Left ventricle myocardium inferior (tissue), 1 donor: ENCODE data around the gene ATF7. TPM values are rescaled to one million over a fixed set of nuclear protein-coding genes. Genes with fewer than 3 reads are reported as not detected.
A peak's percentile ranks its signal among the peaks of the same experiment; 100 is the strongest.

ENCODE experiments used
- DNase-seq: peaks from one replicate; pipeline ENCODE4 v3.0.0-alpha.2; 2020
- H3K27ac ChIP-seq: fragments of 200-600 bp; replicated peaks from 2 replicates; pipeline ENCODE4 v1.8.0; 2021
- H3K27me3 ChIP-seq: fragments of 200-600 bp; 2 replicates; pipeline ENCODE4 v1.8.0; 2021; ENCODE audit warnings: low read depth
- H3K36me3 ChIP-seq: fragments of 200-600 bp; 2 replicates; pipeline ENCODE4 v1.8.0; 2021
- H3K4me1 ChIP-seq: fragments of 200-600 bp; 2 replicates; pipeline ENCODE4 v1.8.0; 2021
- H3K4me3 ChIP-seq: fragments of 200-600 bp; 2 replicates; pipeline ENCODE4 v1.8.0; 2021; ENCODE audit warnings: mild to moderate bottlenecking, moderate library complexity
- H3K9me3 ChIP-seq: fragments of 200-600 bp; replicated peaks from 2 replicates; pipeline ENCODE4 v1.8.0; 2021
- CTCF ChIP-seq: fragments of 200-600 bp; IDR thresholded peaks from 2 replicates; pipeline ENCODE4 v1.8.0; 2021; ENCODE audit warnings: antibody characterized with exemption, mild to moderate bottlenecking, borderline replicate concordance
- intact Hi-C: fragments of 100-400 bp; cut with micrococcal nuclease; formaldehyde crosslinking; loops from one replicate; pipeline ENCODE4 v1.11.0; 2022
- total RNA-seq: library from RNA; stranded (reverse); fragmentation: NEBNext Ultra II Directional; extraction: Animal tissue kit (Norgen Biotek cat#: 25700); gene quantifications from one replicate; pipeline ENCODE4 v1.2.1, GENCODE V29; 2021
- donor health status: DM: no; HTN: yes; CAD: no; lungs with severe emphysema.

ATF7 gene
- total RNA-seq, 1 donor from 2014 or later, result 29.8 TPM

DNA sequence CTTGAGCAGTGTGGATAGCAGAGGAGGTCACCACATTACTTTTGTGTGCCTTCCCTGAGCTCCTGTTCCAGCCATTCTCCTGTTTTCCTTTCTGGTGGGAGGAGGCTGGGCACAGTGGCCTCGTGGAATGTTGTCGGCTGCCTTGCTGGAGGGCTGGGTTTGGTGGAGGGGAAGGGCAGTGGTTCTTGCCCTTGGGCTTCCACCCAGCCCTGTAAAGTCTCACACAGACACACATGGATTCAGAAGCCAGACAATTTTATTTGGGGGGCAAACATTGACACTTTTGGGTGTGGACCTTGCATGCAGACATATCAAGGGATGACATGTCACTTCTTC lies 119.8 kb downstream of the ATF7 start:
- H3K9me3 ChIP-seq, result no peaks in the 10 kb centered on the region
- H3K4me1 ChIP-seq, result peaks cover 34% of the 10 kb centered on the region
- H3K27me3 ChIP-seq, result no peaks in the 10 kb centered on the region
- H3K27ac ChIP-seq, result no peak overlapping the region
- H3K4me3 ChIP-seq, result no peak overlapping the region
- no peak for DNase-seq
- H3K36me3 ChIP-seq, result peaks cover 51% of the 10 kb centered on the region
- intact Hi-C loops, result no loop called here
- no peak for TF ChIP-seq CTCF

DNA sequence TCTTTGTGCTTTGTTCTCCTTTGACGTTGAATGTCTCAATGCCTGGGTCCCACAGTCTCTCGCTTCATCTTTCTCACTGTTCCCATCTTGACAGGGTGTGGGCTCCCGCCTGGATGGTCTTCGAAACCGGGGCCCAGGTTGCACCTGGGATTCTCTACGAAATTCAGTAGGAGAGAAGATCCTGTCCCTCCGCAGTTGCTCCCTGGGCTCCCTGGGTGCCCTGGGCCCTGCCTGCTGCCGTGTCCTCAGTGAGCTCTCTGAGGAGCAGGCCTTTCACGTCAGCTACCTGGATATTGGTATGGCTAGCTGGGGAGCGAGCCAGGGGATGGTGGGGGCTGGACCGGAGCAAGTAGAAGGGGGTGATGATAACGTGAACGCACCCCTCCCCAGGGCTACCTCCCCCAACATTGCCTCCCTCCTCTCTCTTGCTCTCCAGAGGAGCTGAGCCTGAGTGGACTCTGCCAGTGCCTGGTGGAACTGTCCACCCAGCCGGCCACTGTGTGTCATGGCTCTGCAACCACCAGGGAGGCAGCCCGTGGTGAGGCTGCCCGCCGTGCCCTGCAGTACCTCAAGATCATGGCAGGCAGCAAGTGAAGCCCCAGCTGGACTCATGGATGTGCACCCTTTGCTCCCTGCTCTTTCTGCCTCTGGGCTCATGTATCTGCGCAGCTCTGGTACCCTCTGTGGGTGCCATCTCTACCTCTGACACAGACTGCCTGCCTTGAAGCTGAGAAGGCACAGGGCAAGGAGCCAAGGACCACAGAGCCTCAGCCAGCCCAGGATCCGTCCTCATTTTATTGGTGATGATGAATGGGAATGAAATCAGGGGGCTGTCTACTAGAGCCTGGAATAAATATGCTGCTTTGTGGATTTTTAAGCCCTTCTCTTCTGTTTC lies 120.4 kb downstream of the ATF7 start:
- no peaks in the 10 kb centered on the region for H3K27me3 ChIP-seq
- no peak for DNase-seq
- no peak for TF ChIP-seq CTCF
- peaks cover 37% of the 10 kb centered on the region for H3K4me1 ChIP-seq
- no peaks in the 10 kb centered on the region for H3K9me3 ChIP-seq
- no peak overlapping the region for H3K4me3 ChIP-seq
- intact Hi-C loops, result no loop called here
- H3K36me3 ChIP-seq, result peaks cover 45% of the 10 kb centered on the region
- peak overlapping the region; percentile 8 for H3K27ac ChIP-seq

- peaks cover 37% of the 10 kb centered on the region for H3K36me3 ChIP-seq
- H3K9me3 ChIP-seq, result no peaks in the 10 kb centered on the region
- H3K27ac ChIP-seq, result peak overlapping the region; percentile 8
- no peak for TF ChIP-seq CTCF
- no peak overlapping the region for H3K4me3 ChIP-seq
- H3K4me1 ChIP-seq, result peaks cover 41% of the 10 kb centered on the region
- H3K27me3 ChIP-seq, result no peaks in the 10 kb centered on the region
- DNase-seq, result no peak
- intact Hi-C loops, result no loop called here
These were observed 121.1 kb downstream of the ATF7 start for GRCh38 chr12:53505086-53505485.

- intact Hi-C loops, result no loop called here
- no peaks in the 10 kb centered on the region for H3K27me3 ChIP-seq
- no peaks in the 10 kb centered on the region for H3K9me3 ChIP-seq
- no peak for TF ChIP-seq CTCF
- H3K4me1 ChIP-seq, result peaks cover 49% of the 10 kb centered on the region
- peaks cover 36% of the 10 kb centered on the region for H3K36me3 ChIP-seq
- no peak for DNase-seq
- no peak overlapping the region for H3K4me3 ChIP-seq
- H3K27ac ChIP-seq, result peak overlapping the region; percentile 99
These were observed 121.9 kb downstream of the ATF7 start for GRCh38 chr12:53504004-53504920.

- DNase-seq, result no peak
- intact Hi-C loops, result no loop called here
- peak overlapping the region; percentile 80 for H3K4me3 ChIP-seq
These were observed 123.0 kb downstream of the ATF7 start for GRCh38 chr12:53502983-53503728.

More at GRCh38 chr12:53502983-53503728, 123.0 kb downstream of the ATF7 start:
- Histone ChIP-seq H3K27me3 (no peaks in the 10 kb centered on the region), H3K27ac (peak overlapping the region; percentile 99), H3K36me3 (peaks cover 36% of the 10 kb centered on the region), H3K4me1 (peaks cover 48% of the 10 kb centered on the region), H3K9me3 (no peaks in the 10 kb centered on the region)
- TF ChIP-seq CTCF, result no peak
